Endothelial cell of hepatic sinusoid (primary cell): ENCODE measurements around the gene FRZB.

ENCODE experiments used
- in situ Hi-C: cut with HindIII; loops from 2 replicates; pipeline ENCODE4 v1.10.0; 2017; ENCODE audit warnings: low sequenced_read_pairs

Gene FRZB

GRCh38 chr2:182845794-182846417 lies 20.5 kb downstream of the FRZB start:
- in situ Hi-C loops: no loop called here

DNA sequence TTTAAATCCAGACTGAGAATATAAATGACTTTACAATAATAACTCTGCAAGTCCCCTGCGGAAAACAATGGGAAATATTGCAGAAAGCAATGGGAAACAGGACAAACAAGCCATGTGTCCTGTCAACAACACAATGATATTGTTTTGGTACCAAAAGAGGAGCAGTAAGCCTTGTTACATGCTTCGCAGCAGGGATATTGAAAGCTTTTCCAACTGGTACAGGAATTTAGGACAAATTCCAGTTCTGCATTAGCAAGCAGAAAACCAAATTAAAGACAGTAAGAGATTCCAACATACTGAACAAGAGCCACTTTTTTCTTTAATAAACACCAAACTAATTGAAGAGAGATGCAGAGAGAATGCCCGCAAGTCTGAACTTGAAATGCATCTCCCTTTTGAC lies 30.0 kb downstream of the FRZB start:
- in situ Hi-C loops: no loop called here

GRCh38 chr2:182834293-182834692 lies 32.1 kb downstream of the FRZB start:
- in situ Hi-C loops: no loop called here

GRCh38 chr2:182833084-182833854 lies 33.2 kb downstream of the FRZB start:
- in situ Hi-C loops: no loop called here

DNA sequence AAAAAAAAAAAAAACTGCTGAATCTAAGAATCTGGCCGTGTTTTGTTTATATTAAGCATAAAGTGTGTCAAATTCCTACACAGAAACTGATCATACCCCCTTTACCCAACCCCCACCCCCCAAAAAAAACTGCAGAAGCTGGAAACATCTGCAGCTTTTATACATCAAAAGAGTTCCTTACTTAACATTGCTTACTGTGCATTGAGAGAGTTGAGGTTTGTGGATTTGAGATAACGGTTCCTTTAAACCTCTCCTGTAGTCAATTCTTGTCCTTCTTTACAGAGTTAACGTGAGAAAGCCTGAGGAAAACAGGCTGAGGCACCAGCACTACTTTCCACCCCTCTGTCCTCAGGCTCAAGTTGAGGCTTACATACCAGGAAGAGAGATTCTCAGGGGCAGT lies 34.5 kb downstream of the FRZB start:
- in situ Hi-C loops: no loop called here

DNA sequence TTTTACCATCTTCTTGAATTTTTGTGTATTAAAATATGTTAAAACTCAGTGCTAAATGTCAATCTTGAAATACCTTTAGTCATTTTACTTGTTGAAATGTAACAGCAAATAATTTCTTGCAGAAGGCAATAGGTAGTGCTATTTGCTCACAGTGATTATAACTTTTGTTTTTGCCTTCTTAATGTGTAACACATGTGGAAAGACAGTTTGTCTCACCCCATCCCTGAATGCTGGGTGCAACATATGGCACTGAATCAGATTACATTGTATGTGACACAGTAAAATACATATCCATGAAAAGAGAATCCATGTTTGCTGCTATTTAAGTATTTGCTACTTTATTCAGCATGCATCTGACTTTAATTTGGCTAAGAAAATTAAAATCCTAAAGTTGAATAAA lies 35.3 kb downstream of the FRZB start:
- in situ Hi-C loops: no loop called here

- in situ Hi-C loops: no loop called here
Measured at GRCh38 chr2:182827182-182827879, 39.1 kb downstream of the FRZB start.

DNA sequence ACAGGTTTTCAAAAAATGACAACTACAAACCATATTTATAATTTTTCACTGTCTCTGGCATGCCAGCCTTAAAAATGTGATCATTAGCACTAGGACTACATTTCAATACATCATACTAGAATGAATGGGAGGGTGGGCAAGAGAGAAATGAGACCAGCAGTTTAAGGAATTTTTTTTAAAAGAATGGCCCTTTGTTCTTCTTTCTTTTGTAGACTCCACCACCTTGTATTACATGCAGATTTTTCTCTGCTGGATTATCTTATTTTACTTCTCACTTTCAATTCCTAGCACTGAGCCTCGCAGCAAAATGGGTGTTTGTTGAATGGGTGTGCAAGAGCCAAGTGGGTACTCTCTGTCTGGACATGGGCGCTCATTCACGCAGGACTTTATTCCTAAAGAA lies 39.9 kb downstream of the FRZB start:
- in situ Hi-C loops: no loop called here

DNA sequence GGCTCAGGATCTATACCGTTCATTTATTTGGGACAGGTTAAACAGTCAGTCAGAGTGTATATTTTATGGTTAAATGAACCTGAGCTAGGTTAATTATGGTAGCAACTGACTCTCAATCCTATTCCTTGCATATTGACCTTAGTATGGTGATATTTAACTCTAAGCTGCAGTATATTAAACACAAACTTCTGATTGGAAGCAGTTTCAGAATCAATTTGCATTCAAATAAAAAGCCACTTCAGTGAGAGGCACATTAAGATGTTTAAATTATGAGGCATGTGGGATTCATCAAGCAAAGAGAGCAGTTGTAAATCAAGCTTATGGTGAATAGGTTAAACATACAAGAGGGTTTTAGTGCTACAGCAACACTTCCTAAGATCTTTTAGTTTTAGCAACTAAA lies 40.4 kb downstream of the FRZB start:
- in situ Hi-C loops: no loop called here

GRCh38 chr2:182824767-182825158 lies 41.7 kb downstream of the FRZB start:
- in situ Hi-C loops: no loop called here

- in situ Hi-C loops: no loop called here
Measured at GRCh38 chr2:182824056-182824766, 42.2 kb downstream of the FRZB start.

DNA sequence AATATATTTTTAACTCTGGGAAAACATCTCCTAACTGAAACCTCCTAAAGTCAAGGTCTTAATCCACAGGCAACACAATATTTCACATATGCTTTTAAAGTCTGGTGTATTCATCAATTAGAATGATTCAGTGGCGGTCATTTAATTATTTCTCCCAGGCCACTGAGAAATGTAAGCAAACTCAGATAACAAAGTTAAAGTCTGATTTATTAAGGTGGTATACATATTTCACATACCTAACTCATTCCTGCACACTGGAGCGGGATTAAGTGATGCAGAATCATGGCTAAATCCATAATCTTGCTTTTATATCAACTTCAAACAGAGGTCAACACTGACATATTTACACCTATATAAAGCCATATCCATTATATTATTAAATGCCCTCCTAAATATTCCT lies 43.7 kb downstream of the FRZB start:
- in situ Hi-C loops: no loop called here

DNA sequence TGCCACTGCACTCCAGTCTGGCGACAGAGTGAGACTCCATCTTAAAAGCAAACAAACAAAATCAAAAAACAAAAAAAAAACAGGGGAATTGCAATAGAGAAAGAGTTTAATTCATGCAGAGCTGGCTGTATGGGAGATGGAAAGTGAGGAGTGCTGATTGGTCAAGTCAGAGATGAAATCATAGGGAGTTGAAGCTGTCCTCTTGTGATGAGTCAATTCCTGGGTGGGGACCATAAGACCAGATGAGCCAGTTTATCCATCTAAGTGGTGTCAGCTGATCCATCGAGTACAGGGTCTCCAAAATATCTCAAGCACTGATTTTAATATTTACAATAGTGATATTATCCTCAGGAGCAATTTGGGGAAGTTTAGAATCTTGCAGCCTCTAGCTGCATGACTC lies 45.3 kb downstream of the FRZB start:
- in situ Hi-C loops: no loop called here

- in situ Hi-C loops: no loop called here
Measured at GRCh38 chr2:182819412-182819811, 47.0 kb downstream of the FRZB start.

- in situ Hi-C loops: no loop called here
Measured at GRCh38 chr2:182818925-182819324, 47.5 kb downstream of the FRZB start.

GRCh38 chr2:182818501-182818900 lies 47.9 kb downstream of the FRZB start:
- in situ Hi-C loops: no loop called here

- in situ Hi-C loops: no loop called here
Measured at GRCh38 chr2:182817558-182817957, 48.9 kb downstream of the FRZB start.

GRCh38 chr2:182816866-182817265 lies 49.6 kb downstream of the FRZB start:
- in situ Hi-C loops: no loop called here

DNA sequence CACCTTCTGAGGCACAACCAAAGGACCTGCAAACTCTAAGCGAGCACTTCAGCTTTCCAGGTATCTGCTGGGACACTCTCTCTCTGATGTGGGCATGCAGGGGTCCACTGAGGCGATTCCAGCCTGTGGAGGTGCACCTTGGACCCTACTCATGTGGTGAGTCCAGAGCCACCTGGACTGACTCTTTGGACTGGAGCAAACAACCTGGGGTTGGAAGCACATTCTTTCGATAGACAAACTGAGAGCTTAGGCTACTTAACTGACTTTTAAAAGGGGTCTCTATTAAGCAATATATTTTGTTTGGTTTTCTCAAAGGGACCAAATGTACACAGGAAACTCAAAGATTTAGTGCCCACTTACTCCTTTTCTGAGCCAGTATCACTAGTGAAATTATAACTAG lies 51.6 kb downstream of the FRZB start:
- in situ Hi-C loops: no loop called here

GRCh38 chr2:182814380-182814779 lies 52.1 kb downstream of the FRZB start:
- in situ Hi-C loops: no loop called here

- in situ Hi-C loops: no loop called here
Measured at GRCh38 chr2:182810087-182810486, 56.4 kb downstream of the FRZB start.
